ENCODE data around the gene SETX.

Gene SETX

GRCh38 chr9:132356324-132356924 lies 1.6 kb upstream of the SETX start:
- no peak for DNase-seq

GRCh38 chr9:132351404-132352045 lies 3.3 kb downstream of the SETX start:
- DNase-seq: no peak

GRCh38 chr9:132350861-132351315 lies 3.9 kb downstream of the SETX start:
- no peak for DNase-seq

DNA sequence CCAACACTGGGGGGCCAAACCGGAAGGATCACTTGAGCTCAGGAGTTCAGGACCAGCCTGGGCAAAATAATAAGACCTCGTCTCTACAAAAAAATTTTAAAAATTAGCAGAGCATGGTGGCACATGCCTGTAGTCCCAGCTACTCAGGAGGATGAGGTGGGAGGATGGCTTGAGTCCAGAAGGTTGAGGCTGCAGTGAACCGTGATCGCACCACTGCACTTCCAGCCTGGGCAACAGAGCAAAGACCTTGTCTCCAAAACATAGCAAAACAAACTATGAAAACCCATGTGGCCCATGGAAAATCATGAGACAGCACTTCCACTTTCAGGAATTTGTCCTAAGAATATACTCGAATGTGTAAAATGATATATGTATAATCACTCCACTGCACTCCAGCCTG lies 6.1 kb downstream of the SETX start:
- no peak for DNase-seq

DNA sequence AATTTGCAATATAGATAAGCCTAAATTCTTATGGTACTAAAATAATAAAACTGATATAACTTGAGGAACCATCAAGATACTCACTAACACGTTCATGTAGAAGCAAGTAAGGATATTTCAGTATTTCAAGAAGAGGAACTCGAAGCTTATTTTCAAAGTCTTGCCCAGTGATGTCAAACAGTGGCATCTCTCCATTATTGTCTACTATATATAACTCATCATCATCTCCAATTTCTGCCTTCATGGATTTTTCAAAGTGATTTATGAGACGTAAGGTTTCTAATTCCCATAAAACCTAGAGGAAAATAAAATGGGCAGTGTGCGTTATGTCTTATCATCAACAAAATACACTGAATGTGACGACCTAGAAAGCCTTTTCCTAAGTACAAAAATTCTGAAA lies 8.6 kb downstream of the SETX start:
- DNase-seq: no peak

DNA sequence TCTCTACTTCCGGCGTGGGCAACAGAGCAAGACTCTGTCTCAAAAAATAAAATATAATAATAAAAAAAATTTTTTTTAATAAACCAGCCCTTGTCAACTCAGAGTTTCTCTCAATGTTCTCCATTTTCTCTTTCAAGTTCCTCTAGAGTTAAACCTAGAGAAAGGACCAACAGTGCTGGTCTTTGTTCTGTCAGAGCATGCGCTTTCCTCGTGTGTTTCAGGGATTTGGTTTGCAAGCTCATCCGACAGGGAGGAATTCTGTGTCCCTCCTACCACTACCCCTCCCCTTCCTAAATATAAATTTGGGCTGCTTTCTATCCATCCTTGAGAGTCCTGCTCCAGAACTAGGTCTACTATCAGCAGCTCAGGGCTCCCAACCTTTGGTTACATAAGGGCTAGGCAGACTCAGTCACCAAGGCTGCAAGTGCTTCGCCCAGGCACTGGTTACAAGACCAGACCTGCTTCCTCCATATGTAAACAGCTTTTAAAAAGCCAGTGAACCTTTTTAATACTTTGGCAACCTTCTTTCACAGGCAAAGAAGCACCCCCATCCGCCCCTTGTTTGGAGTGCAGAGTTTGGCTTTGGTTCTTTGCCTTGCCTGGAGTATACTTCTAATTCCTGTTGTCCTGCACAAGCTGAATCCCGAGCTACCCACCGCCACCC lies 13.5 kb downstream of the SETX start:
- DNase-seq: no peak

- no peak for DNase-seq
Measured at GRCh38 chr9:132334364-132334763, 20.4 kb downstream of the SETX start.

DNA sequence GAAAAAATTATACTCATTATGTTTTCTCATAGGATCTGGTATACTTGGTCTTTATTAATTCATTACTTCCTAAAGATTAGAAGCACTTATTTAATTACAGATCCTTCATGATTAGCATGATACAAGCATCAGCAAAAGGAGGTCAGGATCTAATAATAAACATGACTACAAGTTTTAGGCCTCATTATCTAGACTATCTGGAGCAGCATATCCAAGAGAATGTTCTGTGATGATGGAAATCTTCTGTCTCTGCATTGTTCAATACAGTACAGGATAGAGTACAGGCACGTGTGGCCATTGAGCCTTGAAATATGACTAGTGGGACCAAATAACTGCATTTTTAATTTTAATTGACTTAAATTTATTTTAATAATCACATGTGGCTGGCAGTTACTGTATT lies 21.2 kb downstream of the SETX start:
- no peak for DNase-seq

- no peak for DNase-seq
Measured at GRCh38 chr9:132328580-132328979, 26.2 kb downstream of the SETX start.

- DNase-seq: no peak
Measured at GRCh38 chr9:132327537-132327936, 27.2 kb downstream of the SETX start.

- DNase-seq: no peak
Measured at GRCh38 chr9:132324425-132324824, 30.4 kb downstream of the SETX start.

- DNase-seq: no peak
Measured at GRCh38 chr9:132319421-132320110, 35.2 kb downstream of the SETX start.

DNA sequence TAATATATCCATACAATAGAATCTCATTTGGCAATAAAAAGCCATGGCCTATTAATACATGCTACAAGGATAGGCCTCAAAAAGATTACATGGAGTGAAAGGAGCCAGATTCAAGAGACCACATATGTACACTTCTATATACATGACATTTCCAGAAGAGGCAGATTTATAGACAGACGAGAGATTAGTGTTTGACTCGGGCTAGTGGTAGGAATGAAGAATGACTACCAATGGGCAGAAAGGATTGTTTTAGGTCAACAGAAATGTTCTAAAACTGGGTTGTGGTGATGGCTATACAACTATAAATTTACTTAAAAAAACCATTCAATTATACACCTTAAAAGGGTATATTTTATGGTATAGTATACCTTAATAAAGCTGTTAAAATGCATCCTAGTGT lies 41.9 kb downstream of the SETX start:
- DNase-seq: no peak

GRCh38 chr9:132312426-132312825 lies 42.4 kb downstream of the SETX start:
- no peak for DNase-seq

DNA sequence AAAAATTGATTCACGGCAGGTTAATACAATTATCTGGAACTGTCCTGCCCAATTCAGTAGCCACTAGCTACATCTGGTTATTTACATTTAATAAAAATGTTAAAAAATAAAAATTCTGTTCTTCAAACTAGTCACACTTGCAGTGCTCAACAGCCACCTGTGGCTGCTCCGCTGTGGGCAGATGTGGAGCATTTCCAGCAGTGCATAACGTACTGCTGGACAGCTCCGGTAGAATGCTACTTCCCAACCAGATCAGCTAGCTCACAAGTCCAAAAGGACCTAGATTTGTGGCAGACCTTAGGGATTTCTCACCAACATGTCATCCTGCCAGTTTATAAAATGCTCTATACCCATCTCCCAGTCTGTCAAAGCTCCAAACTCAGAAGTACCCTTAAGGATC lies 42.8 kb downstream of the SETX start:
- no peak for DNase-seq

DNA sequence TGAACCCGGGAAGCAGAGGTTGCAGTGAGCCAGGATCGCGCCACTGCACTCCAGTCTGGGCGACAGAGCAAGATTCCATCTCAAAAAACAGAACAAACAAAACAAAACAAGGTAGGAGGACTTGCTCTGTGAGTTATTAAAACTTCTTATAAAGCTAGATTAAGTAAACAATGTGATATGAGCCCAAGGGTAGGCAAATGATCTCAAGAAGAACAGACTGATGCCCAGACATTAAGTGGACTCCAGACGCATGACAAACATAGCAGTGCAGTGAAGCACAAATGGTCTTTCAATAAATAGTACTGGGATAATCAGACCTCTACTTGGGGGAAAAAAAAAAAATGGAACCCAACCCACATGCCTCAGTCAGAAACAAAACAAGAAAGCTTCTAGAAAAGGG lies 45.7 kb downstream of the SETX start:
- no peak for DNase-seq

GRCh38 chr9:132301521-132301920 lies 53.3 kb downstream of the SETX start:
- DNase-seq: no peak

DNA sequence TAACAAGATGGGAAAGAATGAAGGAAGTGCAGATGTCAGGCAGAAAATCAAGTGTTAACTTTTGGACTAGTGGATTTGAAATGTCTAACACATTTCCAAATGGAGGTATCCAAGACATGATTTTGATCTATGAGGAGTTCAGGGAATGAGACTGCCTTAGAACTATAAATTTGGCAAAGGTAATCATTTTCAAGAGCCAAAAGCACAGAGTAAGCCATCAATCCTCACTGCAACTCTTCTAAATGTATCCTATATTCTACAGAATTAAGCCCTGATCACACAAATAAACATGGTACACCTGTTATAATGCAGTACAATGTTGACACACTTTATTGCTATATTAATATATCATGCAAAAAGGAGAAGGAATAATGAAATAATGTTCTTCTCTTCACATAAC lies 55.6 kb downstream of the SETX start:
- DNase-seq: no peak

- no peak for DNase-seq
Measured at GRCh38 chr9:132295181-132295580, 59.6 kb downstream of the SETX start.

- DNase-seq: no peak
Measured at GRCh38 chr9:132293145-132293721, 61.6 kb downstream of the SETX start.

DNA sequence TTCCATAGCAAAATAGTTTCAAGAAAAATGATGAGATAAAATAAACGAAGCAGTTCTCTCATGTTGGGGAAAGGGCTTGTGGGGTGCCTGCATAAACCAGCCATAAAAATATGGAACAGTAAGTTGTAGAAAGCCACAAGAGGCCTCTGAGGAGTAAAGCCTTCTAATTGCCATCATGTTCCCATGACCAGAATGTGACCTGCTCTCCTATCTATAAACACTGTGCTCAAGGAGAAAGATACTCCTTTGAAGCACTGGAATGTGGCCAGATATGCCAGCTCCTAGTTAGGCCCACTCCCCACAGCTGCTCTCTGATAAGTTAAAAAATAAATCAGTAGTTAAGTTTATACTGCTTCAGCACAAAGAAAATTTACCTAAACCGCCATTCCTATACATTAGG lies 65.8 kb downstream of the SETX start:
- DNase-seq: no peak

GRCh38 chr9:132288361-132288760 lies 66.4 kb downstream of the SETX start:
- DNase-seq: no peak

- DNase-seq: no peak
Measured at GRCh38 chr9:132287256-132287760, 67.5 kb downstream of the SETX start.
